Esophagus squamous epithelium (tissue), 5 donors: Measurements from ENCODE around the gene ADGRL2. TPM values are rescaled to one million over a fixed set of nuclear protein-coding genes. Genes with fewer than 3 reads are reported as not detected.

Experiments
- DNase-seq: peaks from one replicate; lab custom pipeline; 2025; lab: John Stamatoyannopoulos, UW
- H3K27ac ChIP-seq, 4 donors: fragments of 200-600 bp; sonication (generic); one replicate each; pipeline ENCODE4 v1.5.1; 2016 to 2019; ENCODE audit warnings: mild to moderate bottlenecking in 1 of 4
- H3K27me3 ChIP-seq, 4 donors: fragments of 200-600 bp; sonication (generic); 1 replicate in 3 of 4; 2 replicates in 1 of 4; pipeline versions ENCODE4 v1.5.1 to v1.6.0; 2017 to 2021; ENCODE audit warnings: antibody characterized with exemption in 1 of 4
- H3K36me3 ChIP-seq, 3 donors: fragments of 200-600 bp; sonication (generic); one replicate each; pipeline ENCODE4 v1.5.1; 2016 to 2019
- H3K4me1 ChIP-seq, 3 donors: fragments of 200-600 bp; sonication (generic); one replicate each; pipeline ENCODE4 v1.5.1; 2017 to 2019
- H3K4me3 ChIP-seq, 4 donors: fragments of 200-600 bp; sonication (generic); 1 replicate in 3 of 4; 2 replicates in 1 of 4; pipeline ENCODE4 v1.5.1; 2016 to 2019; ENCODE audit warnings: mild to moderate bottlenecking in 2 of 4, moderate library complexity in 1 of 4
- H3K9me3 ChIP-seq, 3 donors: fragments of 200-600 bp; sonication (generic); one replicate each; pipeline ENCODE4 v1.5.1; 2016 to 2019
- CTCF ChIP-seq, 6 experiments: fragments of 450-650 bp in 4 of 6; fragments of 200-600 bp in 2 of 6; sonication (generic) in 2 of 6; IDR thresholded peaks; one replicate each; pipeline ENCODE4 v1.5.1; 2016 to 2019; ENCODE audit warnings: antibody characterized with exemption in 6 of 6, mild to moderate bottlenecking in 4 of 6, moderate library complexity in 4 of 6
- POLR2A ChIP-seq, 4 donors: fragments of 450-650 bp; IDR thresholded peaks; one replicate each; pipeline ENCODE4 v1.6.1; 2017; ENCODE audit warnings: antibody characterized with exemption in 4 of 4, mild to moderate bottlenecking in 4 of 4, moderate library complexity in 3 of 4
- WGBS, 2 donors: methylation state at CpG; one replicate each; pipeline ENCODE4 v1.1.5; 2018; 5-methylcytosine and 5-hydroxymethylcytosine counted together
- intact Hi-C: fragments of 100-400 bp; cut with DNase I; formaldehyde crosslinking; loops from one replicate; pipeline ENCODE4 v1.15.0; 2022
- total RNA-seq, 4 donors: library from RNA; depleted of rRNA; stranded (reverse); fragments of >200 nt; gene quantifications; one replicate each; pipeline ENCODE4 v1.1.0, GENCODE V29; 2016
- donor health status: DM: yes; HTN: yes; CAD: no.

Gene ADGRL2
- total RNA-seq, 4 donors from 2014 or later = 37.2 to 63.7 (median 59.7) TPM

- DNase-seq = no peak
- Histone ChIP-seq H3K4me3 (no peak overlapping the region), H3K27me3 (no peaks in the 10 kb centered on the region), H3K4me1 (no peaks in the 10 kb centered on the region), H3K27ac (no peak overlapping the region), H3K9me3 (no peaks in the 10 kb centered on the region), H3K36me3 (no peaks in the 10 kb centered on the region)
- TF ChIP-seq POLR2A (IDR thresholded peaks at IDR 0.05) (no peak), CTCF (IDR thresholded peaks at IDR 0.05) (no peak)
- intact Hi-C loops = no loop called here
- WGBS, 2 donors = 76 to 90% methylated on average over 2 of the region's 2 CpGs
These were observed 94.1 kb downstream of the ADGRL2 start for GRCh38 chr1:81894867-81895266.

- H3K4me3 ChIP-seq = no peak overlapping the region
- no peak overlapping the region for H3K27ac ChIP-seq
- TF ChIP-seq POLR2A (IDR thresholded peaks at IDR 0.05) = no peak
- no peak for TF ChIP-seq CTCF (IDR thresholded peaks at IDR 0.05)
- 81 to 89% methylated on average over 5 of the region's 5 CpGs for WGBS, 2 donors
- H3K9me3 ChIP-seq = no peaks in the 10 kb centered on the region
- H3K27me3 ChIP-seq = no peaks in the 10 kb centered on the region
- H3K36me3 ChIP-seq = no peaks in the 10 kb centered on the region
- DNase-seq = no peak
- H3K4me1 ChIP-seq = no peaks in the 10 kb centered on the region
- intact Hi-C loops = no loop called here
These were observed 98.6 kb downstream of the ADGRL2 start for GRCh38 chr1:81899214-81899821.

- no peak for DNase-seq
- TF ChIP-seq POLR2A (IDR thresholded peaks at IDR 0.05) (no peak), CTCF (IDR thresholded peaks at IDR 0.05) (no peak)
- 83 to 89% methylated on average over 2 of the region's 2 CpGs for WGBS, 2 donors
- peaks cover 0 to 6% (median 0%) of the 10 kb centered on the region in 3 donors for H3K36me3 ChIP-seq
- H3K4me1 ChIP-seq = peaks cover 0 to 8% (median 0%) of the 10 kb centered on the region in 3 donors
- H3K4me3 ChIP-seq = no peak overlapping the region
- no peak overlapping the region for H3K27ac ChIP-seq
- intact Hi-C loops = no loop called here
- no peaks in the 10 kb centered on the region for H3K27me3 ChIP-seq
- no peaks in the 10 kb centered on the region for H3K9me3 ChIP-seq
These were observed 106.8 kb downstream of the ADGRL2 start for GRCh38 chr1:81907575-81907974.

GRCh38 chr1:81912383-81912782 lies 111.6 kb downstream of the ADGRL2 start:
- WGBS, 2 donors = 45 to 63% methylated on average over 3 of the region's 3 CpGs
- H3K27ac ChIP-seq = no peak overlapping the region
- TF ChIP-seq POLR2A (IDR thresholded peaks at IDR 0.05) (no peak), CTCF (IDR thresholded peaks at IDR 0.05) (no peak)
- peaks cover 0 to 14% (median 0%) of the 10 kb centered on the region in 3 donors for H3K4me1 ChIP-seq
- H3K36me3 ChIP-seq = peaks cover 0 to 6% (median 0%) of the 10 kb centered on the region in 3 donors
- H3K9me3 ChIP-seq = no peaks in the 10 kb centered on the region
- H3K27me3 ChIP-seq = no peaks in the 10 kb centered on the region
- no peak for DNase-seq
- H3K4me3 ChIP-seq = no peak overlapping the region
- intact Hi-C loops = no loop called here

GRCh38 chr1:81915937-81916336 lies 115.2 kb downstream of the ADGRL2 start:
- Histone ChIP-seq H3K4me1 (peaks cover 0 to 25% (median 0%) of the 10 kb centered on the region in 3 donors), H3K27ac (no peak overlapping the region), H3K4me3 (no peak overlapping the region), H3K27me3 (no peaks in the 10 kb centered on the region), H3K9me3 (no peaks in the 10 kb centered on the region), H3K36me3 (no peaks in the 10 kb centered on the region)
- intact Hi-C loops = no loop called here
- 71 to 73% methylated on average over 3 of the region's 3 CpGs for WGBS, 2 donors
- no peak for TF ChIP-seq POLR2A (IDR thresholded peaks at IDR 0.05)
- TF ChIP-seq CTCF (IDR thresholded peaks at IDR 0.05) = no peak
- no peak for DNase-seq
